HG03565 (cell line): ENCODE measurements around the gene LRRC59.
"Not testable (repeated sequence)": the region's sequence is repeated elsewhere in the genome, so short reads cannot be mapped to it uniquely, and the experiment has no call there.

Source experiments
- ATAC-seq: cut with Tn5 transposase; IDR thresholded peaks from one replicate; pipeline ENCODE4 v1.9.1; 2021; ENCODE audit warnings: mild to moderate bottlenecking, moderate library complexity; ENCODE audit not compliant: unreplicated experiment

The LRRC59 gene

DNA sequence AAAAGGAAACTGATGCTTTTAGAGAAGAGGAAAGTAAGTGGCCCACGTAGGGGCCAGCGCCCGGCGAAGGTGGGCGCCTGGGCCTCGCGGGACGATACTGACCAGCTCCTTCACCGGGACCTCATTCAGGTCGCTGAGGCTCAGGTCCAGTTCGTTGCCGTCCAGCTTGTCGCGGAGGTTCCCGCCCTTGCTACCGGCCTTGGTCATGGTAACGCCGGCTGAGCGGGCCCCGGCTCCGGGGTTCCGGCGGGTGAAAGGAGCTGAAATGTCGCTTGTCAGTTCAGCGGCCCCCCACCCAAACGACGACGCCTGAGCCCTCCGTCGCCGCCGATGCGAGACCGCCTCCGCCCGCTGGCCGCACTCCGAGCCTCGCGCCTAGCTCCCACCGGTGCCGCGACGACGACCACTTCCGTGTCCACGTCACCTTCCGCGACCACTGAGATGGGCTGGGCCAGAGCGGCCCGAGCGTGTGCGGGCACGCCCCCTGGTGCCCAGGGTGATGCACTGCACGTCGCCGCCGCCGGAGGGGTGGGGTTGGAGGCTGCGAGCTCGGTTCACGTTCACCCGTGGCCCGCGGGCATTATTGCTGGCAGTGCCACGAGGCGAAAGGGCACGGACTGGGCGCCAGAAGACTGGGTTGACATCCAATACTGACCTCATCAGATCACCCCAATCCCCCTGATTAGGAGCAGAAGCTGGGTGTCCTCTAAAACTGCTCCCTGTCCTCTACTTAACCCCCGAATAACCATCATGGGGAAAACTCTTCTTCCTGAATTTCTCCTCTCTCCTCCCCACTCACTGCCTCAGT lies at the start of gene LRRC59:
TSS of gene LRRC59 (minus strand) at position 413 of the 808 bp plus-strand sequence. CDS start at position 207, 206 bp downstream.
- ATAC-seq: peak; percentile 94

DNA sequence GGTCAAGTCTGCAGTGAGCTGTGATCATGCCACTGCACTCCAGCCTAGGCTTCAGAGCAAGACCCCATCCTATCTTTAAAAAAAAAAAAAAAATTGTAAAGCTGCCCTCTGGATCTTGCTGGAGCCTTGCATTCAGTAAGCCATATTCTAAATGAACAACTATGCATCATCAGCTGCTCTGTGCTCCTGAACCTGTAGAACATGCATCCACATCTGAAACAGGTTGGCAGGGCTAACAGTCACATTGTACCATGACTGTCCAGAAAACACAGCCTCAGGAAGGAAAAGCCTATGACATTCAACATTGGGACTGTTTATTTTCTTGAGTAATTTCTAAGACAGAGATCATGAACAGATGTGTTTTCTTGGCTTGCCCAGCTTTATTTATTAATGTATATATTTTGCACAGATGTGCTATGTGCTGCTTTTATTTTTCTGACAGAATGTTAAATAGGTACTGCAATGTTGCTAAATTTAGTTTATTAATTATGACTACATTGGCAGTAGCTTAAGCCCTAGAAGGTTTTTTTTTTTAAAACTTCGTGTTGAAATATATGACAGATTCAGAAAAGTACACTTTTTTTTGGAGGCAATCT lies 48.5 kb upstream of the LRRC59 start:
- ATAC-seq: no peak

GRCh38 chr17:50444841-50445715 lies 47.8 kb upstream of the LRRC59 start:
- no peak for ATAC-seq

DNA sequence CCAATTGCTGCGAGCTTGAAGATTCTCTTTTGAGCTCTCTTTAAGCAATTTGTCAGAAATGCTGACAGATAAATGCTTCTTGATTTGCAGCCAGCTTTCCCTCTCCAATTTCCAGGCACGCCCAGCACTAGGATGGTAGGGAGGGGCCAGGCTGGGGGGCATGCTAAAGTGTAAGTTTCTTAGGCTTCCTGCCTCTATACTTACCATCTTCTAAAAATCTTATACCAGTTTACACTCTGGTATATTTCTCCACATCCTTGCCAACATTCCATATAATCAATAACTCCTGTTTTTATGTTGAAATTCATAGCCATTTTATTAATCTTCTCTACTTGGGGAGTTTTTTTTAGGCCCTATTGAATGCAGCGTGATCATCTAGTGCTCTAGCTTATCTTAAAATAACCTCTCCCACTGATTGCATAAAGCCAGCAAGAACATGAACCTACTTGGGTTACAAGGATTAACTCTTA lies 46.2 kb upstream of the LRRC59 start:
- ATAC-seq: no peak

- ATAC-seq: no peak
These were observed 43.8 kb upstream of the LRRC59 start for GRCh38 chr17:50440838-50441829.

DNA sequence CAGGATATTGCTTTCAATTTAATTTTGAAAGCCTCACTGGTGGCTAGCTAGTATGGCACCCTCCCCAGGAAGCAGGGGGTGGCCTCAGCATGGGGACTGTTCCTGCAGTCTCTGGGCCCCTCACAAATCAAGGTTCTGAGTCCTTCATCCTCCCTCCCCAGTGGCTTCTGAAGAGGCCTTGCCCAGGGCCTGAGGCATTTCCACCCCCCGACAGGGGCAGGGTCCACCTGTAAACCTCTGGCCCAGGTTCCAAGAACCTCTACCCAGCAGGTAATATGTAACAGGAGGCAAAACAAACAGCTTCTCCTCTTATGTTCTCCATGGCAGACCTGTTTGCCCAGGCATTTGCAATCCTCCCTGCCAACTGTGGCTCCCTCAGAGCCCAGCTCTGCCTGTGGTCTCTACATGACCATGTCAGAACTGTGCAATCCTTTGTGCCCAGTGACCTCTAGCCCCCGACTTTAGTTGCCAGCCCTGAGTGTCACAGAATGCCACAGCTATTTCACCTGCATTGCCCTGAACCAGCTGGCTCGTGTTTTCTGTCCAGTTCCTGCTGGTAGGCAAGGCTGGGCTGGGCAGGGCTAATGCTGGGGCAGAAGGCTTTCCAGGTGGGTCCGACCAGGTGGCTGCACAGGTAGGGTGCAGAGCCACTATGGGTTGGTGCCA lies 43.0 kb upstream of the LRRC59 start:
- ATAC-seq: no peak

DNA sequence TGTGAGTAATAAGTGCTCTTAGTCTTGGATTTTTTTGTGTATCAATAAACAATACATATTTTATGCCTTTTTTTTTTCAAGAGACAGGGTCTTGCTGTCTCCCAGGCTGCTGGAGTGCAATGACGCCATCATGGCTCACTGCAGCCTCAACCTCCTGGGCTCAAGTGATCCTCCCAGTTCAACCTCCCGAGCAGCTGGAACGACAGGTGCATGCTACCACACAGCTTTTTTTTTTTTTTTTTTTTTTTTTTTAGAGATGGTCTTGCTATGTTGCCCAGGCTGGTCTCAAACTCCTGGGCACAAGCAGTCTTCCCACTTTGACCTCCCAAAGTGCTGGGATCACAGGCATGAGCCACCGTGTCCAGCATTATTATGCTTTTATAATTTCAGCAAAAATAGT lies 41.7 kb upstream of the LRRC59 start:
- no peak for ATAC-seq

DNA sequence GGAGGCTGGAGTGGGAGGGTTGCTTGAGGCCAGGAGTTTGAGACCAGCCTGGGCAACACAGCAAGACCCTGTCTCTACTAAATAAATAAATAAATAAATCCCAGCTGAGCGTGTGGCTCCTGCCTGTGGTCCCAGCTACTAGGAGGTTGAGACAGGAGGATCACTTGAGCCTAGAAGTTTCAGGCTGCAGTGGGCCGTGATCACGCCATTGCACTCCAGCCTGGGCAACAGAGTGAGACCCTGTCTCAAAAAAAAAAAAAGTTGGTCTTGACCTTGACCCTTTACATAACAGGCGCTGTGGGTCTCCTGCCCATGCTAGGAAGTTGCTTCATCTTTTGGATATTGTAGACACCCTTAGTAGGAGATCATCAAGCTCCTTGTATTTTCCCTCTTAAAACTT lies 40.1 kb upstream of the LRRC59 start:
- ATAC-seq: no peak

DNA sequence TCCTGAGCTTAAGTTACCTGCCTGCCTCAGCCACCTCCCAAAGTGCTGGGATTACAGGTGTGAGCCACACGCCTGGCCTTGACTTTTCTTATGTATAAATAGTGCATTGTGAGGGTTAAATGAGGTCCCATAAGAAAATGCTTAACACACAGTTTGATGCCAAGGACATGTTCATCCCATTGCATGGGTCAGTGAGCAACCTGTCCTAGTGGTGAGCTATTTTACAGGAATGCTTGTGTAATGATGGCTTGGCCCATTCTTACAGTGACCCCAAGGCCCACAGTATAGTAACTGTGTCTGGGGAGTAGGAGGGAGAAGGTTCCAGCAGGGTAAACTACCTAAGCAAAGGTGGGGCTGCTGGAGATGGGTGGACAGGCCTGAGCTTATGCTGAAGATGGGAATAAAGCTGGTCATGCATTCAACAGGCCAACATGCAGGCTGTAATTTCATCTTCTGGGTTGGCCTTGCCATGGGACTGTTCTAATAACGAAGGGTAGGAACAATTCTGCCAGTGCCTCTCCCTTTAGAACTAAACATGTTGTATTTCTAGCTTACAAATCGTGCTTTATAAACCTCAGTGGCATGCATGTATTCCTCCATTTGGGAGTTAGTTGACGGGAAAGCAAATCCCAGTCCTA lies 34.9 kb upstream of the LRRC59 start:
- ATAC-seq: no peak

DNA sequence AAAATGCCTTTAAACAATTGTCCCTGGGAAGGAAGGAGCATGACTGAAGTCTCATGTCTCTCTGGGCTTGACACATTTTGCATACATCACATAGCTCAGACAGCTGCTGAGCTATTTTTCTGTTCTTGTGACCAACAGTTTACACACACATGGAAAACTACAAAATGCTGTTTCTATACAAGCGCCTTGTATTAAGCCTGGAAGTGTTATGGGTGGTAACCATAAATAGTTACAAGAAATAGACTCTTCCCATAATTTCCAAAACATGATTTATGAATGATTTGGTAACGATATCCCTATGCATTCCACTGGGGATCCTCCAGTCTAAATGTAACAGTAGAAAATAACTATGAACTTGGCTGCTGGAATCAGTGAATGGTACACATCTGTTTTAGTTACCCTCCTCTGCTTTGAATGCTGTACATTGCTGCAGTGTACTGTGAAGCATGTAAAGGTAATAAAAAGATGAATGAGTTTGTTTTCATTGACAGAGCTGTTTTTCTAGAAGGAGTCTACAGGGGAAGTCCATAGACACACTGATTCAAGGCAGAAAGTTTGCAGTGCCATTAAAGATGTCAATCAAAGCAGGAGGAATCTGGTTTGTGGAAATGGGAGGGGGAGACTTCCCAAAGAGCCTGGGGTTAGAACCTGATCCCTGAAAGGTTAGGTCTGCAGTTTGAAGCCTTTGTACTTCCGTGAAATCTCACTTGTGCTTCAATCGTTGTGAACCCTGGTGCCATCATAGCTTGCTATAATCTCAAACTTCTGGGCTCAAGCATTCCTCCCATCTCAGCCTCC lies 33.7 kb upstream of the LRRC59 start:
- ATAC-seq: no peak

- ATAC-seq: no peak
These were observed 32.5 kb upstream of the LRRC59 start for GRCh38 chr17:50429793-50430192.

DNA sequence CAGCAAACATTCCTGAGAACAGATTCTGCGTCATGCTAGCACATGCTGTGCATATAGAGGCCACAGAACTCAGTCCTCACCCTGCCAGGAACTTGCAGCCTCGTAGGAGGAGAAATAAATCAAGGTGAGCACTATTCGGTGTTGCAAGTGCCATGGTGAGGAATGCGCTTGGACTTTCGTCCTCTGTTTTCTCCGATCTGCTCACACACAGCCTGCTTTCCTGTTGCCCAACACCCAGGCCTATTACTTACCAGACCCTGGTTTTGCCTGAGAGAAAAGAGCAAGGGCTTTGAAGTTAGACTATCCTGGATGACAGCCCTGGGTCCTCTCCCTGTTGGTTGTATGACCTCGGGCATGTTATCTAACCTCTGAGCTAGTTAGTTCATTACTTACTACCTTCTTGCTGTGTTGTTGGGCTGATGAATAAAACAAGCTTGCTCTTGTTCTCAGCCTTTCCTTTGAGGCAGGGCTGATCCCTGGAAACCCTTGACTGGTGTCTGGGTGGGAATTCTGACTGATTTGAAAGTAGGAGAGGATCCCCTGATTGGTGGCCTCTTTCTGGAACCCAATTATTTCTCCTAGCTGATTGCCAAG lies 31.6 kb upstream of the LRRC59 start:
- ATAC-seq: no peak

DNA sequence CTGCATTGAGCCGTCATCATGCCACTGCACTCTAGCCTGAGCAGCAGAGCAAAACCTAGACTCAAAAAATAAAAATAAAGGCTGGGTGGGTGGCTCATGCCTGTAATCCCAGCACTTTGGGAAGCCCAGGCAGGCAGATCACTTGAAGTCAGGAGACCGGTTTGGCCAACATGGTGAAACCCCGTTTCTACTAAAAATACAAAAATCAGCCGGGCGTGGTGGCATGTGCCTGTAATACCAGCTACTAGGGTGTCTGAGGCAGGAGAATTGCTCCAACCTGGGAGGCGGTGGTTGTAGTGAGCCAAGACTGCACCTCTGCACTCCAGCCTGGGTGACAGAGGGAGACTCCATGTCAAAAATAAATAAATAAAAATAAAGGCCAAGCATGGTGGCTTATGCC lies 30.8 kb upstream of the LRRC59 start:
- not testable (repeated sequence) for ATAC-seq

GRCh38 chr17:50426814-50427787 lies 29.8 kb upstream of the LRRC59 start:
- ATAC-seq: peak; percentile 42

DNA sequence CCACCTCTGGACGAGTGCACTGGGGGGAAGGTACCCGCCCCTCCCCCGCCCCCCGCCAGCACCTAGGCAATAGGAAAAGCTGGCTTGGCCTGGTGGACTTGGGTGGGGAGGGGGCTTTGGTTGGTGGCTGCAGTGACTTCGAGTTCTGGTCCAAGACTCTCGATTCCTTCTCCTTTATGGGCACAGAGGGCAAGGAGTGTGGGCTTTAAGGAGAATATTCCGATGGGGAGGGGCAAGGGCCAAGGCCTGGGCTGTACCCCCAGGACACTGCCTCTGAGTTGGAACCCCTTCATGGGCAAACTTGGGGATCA lies 29.1 kb upstream of the LRRC59 start:
- ATAC-seq: no peak

DNA sequence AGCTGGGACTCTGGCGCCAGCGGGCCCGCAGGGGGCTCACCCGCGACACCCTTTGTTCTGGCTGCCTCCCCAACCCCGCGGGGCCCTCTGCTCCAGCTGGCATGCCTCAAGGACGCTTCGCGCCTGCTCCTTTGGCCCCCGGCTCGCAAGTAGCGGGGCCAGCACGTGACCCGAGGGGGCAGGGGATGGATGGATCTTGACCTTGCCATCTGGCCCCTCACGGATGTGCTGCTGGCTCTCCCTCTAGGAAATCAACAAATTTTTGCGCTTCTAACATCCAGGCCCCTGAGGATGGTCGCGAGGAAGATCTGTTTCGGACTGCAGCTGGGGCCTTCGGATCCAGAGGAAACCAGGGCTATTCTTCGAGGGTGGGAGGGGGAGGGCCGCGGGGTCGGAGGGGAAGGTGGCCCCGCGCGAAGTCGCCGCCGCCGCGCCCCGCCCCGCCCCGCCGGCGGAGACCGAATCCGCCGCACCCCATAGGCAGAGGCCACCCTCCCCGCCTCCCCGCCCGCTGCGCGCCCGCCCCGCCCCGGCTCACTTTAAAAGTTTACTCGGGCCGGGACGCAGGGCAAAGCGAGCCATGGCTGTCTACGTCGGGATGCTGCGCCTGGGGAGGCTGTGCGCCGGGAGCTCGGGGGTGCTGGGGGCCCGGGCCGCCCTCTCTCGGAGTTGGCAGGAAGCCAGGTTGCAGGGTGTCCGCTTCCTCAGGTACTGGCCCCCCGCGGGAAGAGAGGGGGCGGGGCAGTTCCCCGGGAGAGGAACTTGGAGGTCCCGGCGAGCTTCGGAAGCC lies 28.6 kb upstream of the LRRC59 start, which contains the start of gene ACSF2:
TSS of gene ACSF2 (plus strand) at position 537 of the 790 bp plus-strand sequence. CDS start at position 581, 44 bp downstream.
- no peak for ATAC-seq
